Measurements from ENCODE around the gene U2AF1L4. TPM values are rescaled to one million over a fixed set of nuclear protein-coding genes. Genes with fewer than 3 reads are reported as not detected.
"Not testable (repeated sequence)": the region's sequence is repeated elsewhere in the genome, so short reads cannot be mapped to it uniquely, and the experiment has no call there.

U2AF1L4 gene
- total RNA-seq, 2 experiments from 2014 or later: 35.0 to 38.1 TPM

DNA sequence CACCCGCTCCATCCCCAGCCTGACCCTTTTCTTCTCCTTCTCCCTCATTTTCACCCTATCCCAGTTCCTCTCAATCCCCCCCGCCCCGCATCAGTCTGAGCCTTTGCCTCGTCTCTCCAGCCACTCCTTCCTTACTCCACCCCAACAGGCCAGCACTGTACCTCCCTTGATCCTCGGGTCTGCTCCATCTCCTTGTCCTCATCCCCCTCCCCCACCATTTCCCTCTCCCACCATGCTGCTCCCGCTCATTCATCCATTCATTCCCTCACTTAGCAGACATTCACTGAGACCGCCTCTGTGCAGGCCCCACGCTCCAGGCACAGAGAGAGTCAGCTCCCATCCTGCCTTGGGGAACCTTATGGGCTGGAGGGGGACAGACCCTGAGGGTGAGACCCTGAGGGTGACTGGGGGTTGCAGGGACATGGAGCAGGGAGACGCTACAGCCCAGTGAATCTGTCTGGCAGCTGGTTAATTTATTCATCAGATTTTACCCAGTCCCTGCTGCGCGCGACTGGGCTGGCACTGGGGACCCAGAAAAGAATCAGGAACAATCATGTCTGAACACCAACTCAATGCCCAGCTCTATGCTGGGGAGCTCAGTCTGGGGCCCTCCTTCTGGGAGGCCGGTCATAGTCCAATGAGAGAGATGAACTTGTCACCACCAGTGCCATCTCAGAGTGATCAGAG lies 31.0 kb upstream of the U2AF1L4 start:
- DNase-seq: no peak

DNA sequence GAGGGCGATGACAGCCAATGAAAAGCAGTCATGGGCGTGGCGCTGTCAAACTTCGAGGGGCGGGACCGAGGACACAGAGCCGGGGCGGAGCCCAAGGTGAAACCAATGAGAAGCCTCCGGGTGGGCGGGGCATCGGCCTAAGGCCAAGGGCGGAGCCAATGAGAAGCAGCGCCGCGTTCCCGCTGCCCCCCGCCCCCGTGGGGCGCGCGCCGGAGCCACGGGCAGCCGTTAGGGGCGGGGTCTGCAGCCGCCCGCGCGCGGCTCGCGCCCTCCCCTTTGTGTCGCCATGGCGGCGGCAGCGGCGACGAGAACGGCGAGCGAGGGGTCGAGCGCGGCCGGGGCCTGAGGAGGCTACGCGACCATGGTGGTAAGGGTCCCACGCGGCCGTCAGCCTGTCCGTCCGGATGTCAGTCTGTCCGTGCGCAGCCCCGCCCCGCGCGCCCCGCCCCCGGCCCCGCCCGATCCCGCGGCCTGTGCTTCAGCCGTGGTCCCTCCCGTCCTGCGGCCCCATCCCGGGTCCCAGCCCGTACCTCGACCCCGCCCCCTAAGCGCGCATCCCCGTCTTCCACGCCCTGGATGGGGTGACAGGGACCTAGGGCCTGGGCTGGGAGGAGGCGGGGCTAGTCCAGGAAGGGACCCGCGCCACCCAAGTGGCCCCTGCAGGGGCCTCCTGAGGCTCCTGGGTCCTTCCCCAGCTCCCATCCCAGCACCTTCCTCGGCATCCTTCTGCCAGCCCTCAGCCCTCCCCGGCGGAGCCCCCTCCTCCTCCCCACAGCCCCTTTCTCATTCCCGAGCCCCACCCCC lies 30.3 kb upstream of the U2AF1L4 start, which contains the start of gene ARHGAP33:
TSS of gene ARHGAP33 (plus strand) at position 267 of the 804 bp plus-strand sequence. CDS start at position 362, 95 bp downstream.
- Mint-ChIP-seq H3K27me3 (no peaks in the 10 kb centered on the region), H3K4me1 (peaks cover 32% of the 10 kb centered on the region), H3K27ac (peak within 1 kb of the TSS; percentile 80), H3K4me3 (peak within 1 kb of the TSS; percentile 82), H3K9me3 (no peaks in the 10 kb centered on the region), H3K36me3 (ENCODE audit: low read depth) (peaks cover 15% of the 10 kb centered on the region)
- ChIA-PET POLR2A (no interaction called here), CTCF (interaction anchor here (1.1 kb wide), 1 partner anchor 31 kb away, joined by 3 read pairs; no protein-coding TSS in a partner anchor)
- DNase-seq: peak; percentile 100

More for the DNA sequence above, 31.0 kb upstream of the U2AF1L4 start:
- Mint-ChIP-seq H3K36me3 (ENCODE audit: low read depth) (peaks cover 17% of the 10 kb centered on the region), H3K4me1 (peaks cover 31% of the 10 kb centered on the region), H3K27me3 (no peaks in the 10 kb centered on the region), H3K4me3 (peak overlapping the region; percentile 82), H3K27ac (peak overlapping the region; percentile 80), H3K9me3 (no peaks in the 10 kb centered on the region)
- ChIA-PET CTCF (interaction anchor here (1.1 to 1.5 kb wide), 2 partner anchors 28 to 32 kb away, joined by 3 to 4 read pairs; partner anchors contain the start of gene LIN37), POLR2A (no interaction called here)

DNA sequence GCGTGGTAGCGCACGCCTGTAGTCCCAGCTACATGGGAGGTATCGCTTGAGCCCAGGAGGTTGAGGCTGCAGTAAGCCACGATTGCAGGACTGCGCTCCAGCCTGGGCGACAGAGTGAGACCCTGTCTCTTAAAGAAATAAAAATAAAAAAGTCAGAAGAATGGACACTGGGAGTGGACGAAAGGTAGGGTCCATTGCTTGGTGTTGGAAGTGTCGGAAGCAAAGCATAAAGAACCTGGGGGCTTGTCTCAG lies 29.8 kb upstream of the U2AF1L4 start:
- POLR2A ChIA-PET: no interaction called here
- CTCF ChIA-PET: no interaction called here
- Mint-ChIP-seq H3K27me3 (no peaks in the 10 kb centered on the region), H3K4me3 (peak overlapping the region; percentile 71), H3K27ac (peak overlapping the region; percentile 65), H3K4me1 (peaks cover 32% of the 10 kb centered on the region), H3K36me3 (ENCODE audit: low read depth) (peaks cover 16% of the 10 kb centered on the region), H3K9me3 (no peaks in the 10 kb centered on the region)
- no peak for DNase-seq

DNA sequence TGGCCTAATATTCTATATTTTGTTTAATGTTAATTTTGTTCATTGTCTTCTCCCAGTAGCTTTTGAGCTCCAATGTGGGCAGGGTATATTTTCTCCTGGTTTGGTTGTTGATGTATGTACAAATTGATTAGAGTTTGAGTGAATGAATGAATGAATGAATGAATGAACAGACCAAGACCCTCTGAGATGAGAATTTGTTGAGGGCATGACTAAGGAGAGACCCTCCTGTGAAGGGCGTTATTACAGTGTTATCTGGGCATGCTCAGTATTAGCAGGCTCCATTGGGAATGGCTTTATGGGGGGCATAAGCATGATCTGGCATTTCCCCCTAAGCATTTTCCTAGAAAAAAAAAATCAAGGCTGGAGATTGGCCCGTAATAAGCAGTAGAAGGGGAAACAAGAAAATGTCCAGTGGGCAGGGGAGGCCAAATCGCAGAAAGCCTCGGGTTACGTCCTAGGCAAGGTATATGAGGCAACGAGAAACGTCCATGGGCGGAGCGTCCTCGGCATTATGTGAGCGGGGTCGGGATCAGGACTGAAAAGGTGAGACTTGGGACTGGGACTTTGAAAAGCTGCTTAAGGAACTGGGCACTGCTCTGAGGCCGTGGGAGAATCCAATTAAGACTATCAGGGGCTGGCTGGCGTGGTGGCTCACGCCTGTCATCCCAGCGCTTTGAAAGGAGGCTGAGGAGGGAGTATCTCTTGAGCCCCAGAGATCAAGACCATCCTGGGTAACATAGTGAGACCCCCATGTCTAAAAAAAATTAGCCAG lies 29.2 kb upstream of the U2AF1L4 start:
- H3K4me3 Mint-ChIP-seq: peak overlapping the region; percentile 71
- CTCF ChIA-PET: no interaction called here
- H3K27ac Mint-ChIP-seq: no peak overlapping the region
- no peak for DNase-seq
- peaks cover 12% of the 10 kb centered on the region for H3K36me3 Mint-ChIP-seq (ENCODE audit: low read depth)
- POLR2A ChIA-PET: no interaction called here
- no peaks in the 10 kb centered on the region for H3K27me3 Mint-ChIP-seq
- peaks cover 32% of the 10 kb centered on the region for H3K4me1 Mint-ChIP-seq
- H3K9me3 Mint-ChIP-seq: no peaks in the 10 kb centered on the region

DNA sequence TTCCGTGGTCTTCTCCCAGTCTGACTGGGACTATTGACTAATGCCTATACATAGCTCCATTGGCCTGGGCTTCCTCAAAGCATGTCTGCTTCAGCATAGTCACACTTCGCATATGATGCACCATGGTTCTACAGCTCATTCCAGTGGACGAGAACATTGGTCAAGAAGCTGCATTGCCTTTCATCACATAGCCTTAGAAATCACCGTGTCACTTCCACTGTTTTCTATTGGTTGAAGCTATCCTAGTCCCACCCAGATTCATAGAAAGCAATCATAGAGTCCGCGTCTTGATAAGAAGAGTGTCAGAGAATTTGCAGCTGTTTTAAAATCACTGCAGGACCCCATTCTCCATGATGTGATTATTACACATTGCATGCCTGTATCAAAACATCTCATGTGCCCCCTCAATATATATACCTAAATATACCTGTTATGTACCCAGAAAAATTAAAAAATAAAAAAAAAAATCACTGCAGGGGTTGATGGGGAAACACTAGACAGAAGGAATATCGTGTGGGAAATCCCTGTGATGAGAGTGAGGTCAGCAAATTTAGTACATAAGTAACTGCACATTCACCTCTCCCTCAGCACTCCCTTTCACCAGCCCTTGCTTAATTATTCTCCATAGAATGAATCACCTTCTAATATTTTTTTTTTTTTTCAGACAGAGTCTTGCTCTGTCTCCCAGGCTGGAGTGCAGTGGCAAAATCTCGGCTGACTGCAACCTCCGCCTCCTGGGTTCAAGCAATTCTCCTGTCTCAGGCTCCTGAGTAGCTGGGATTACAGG lies 28.0 kb upstream of the U2AF1L4 start:
- Mint-ChIP-seq H3K27ac (no peak overlapping the region), H3K36me3 (ENCODE audit: low read depth) (peaks cover 8% of the 10 kb centered on the region), H3K4me1 (peaks cover 26% of the 10 kb centered on the region), H3K27me3 (no peaks in the 10 kb centered on the region), H3K9me3 (no peaks in the 10 kb centered on the region), H3K4me3 (no peak overlapping the region)
- ChIA-PET POLR2A (no interaction called here), CTCF (interaction anchor here (0.7 to 0.9 kb wide), 3 partner anchors 11 to 36 kb away, joined by 3 read pairs; no protein-coding TSS in a partner anchor)
- no peak for DNase-seq

DNA sequence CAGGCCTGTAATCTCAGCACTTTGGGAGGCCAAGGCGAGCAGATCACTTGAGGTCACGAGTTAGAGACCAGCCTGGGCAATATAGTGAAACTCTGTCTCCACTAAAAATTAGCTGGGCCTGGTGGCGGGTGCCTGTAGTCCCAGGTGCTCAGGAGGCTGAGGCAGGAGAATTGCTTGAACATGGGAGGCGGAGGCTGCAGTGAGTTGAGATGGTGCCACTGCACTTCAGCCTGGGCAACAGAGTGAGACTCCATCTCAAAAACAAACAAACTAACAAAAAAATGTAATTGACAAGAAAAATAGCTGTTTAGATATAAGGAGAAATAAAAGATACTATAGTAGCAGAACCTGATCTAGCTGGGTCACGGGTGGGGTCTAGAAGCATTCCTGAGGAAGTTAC lies 27.1 kb upstream of the U2AF1L4 start:
- POLR2A ChIA-PET, H3K27ac Mint-ChIP-seq, H3K4me3 Mint-ChIP-seq, H3K27me3 Mint-ChIP-seq, H3K9me3 Mint-ChIP-seq, DNase-seq: not testable (repeated sequence)
- peaks cover 10% of the 10 kb centered on the region for H3K36me3 Mint-ChIP-seq (ENCODE audit: low read depth)
- CTCF ChIA-PET: interaction anchor here (0.7 to 0.9 kb wide), 3 partner anchors 10 to 37 kb away, joined by 3 read pairs; no protein-coding TSS in a partner anchor
- peaks cover 26% of the 10 kb centered on the region for H3K4me1 Mint-ChIP-seq

DNA sequence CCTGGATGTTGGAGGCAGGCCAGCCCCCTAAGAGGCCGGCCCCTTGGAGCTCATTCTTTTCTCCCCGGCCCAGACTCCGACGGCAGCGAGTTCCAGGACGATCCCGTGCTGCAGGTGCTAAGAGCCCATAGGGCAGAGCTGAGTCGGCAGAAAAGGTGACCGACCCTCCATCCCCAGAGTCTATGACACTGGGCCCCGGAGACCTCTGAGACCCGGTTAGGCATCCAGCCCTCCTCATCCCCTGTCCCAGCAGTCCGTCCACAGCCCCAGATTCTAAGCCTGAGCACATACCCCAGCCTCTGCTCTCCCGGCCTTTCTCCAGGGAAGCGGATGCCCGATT lies 22.8 kb upstream of the U2AF1L4 start:
- DNase-seq: no peak
- POLR2A ChIA-PET: no interaction called here
- H3K9me3 Mint-ChIP-seq: no peaks in the 10 kb centered on the region
- peaks cover 2% of the 10 kb centered on the region for H3K4me1 Mint-ChIP-seq
- no peaks in the 10 kb centered on the region for H3K27me3 Mint-ChIP-seq
- no peak overlapping the region for H3K27ac Mint-ChIP-seq
- CTCF ChIA-PET: no interaction called here
- H3K4me3 Mint-ChIP-seq: no peak overlapping the region
- H3K36me3 Mint-ChIP-seq (ENCODE audit: low read depth): peaks cover 14% of the 10 kb centered on the region

DNA sequence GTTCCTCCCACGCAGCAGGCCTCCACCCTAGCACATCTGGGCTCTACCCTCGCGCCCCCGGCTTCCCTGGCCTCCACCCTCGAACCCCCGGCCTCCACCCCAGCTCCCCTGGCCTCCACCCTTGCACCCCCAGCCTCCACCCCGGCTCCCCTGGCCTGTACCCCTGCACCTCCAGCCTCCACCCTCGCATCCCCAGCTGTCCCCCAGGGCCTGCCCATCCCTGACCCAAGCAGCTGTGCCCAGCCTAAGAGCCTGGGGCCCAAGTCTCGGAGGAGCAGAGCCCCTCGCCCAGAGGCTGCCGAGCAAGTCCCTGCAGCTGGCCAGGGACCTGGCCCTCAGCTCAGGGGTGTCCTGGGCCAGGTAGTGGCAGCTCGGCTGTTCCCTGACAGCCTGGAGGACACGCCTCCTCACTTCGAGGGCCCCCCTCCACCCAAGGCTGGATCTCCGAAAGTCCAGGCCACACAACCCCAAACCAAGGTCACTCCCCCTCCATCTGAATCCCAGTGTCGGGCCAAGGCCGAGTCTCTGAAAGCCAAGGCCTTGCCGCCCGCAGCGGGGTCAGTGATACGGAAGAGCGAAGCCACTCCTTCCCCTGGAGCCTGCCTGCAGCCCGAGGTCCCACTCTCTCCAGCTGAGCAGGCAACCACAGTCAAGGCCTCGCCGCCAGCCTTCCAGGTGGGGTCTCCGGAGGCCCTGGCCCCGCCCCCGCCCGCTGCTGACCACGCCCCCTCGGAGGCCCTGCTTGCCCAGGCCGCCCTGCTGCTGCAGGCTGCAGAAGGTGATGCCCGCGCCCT lies 22.3 kb upstream of the U2AF1L4 start:
- peaks cover 14% of the 10 kb centered on the region for H3K36me3 Mint-ChIP-seq (ENCODE audit: low read depth)
- H3K4me3 Mint-ChIP-seq: no peak overlapping the region
- POLR2A ChIA-PET: no interaction called here
- H3K27me3 Mint-ChIP-seq: no peaks in the 10 kb centered on the region
- CTCF ChIA-PET: no interaction called here
- H3K9me3 Mint-ChIP-seq: no peaks in the 10 kb centered on the region
- H3K4me1 Mint-ChIP-seq: peaks cover 2% of the 10 kb centered on the region
- H3K27ac Mint-ChIP-seq: no peak overlapping the region
- no peak for DNase-seq

DNA sequence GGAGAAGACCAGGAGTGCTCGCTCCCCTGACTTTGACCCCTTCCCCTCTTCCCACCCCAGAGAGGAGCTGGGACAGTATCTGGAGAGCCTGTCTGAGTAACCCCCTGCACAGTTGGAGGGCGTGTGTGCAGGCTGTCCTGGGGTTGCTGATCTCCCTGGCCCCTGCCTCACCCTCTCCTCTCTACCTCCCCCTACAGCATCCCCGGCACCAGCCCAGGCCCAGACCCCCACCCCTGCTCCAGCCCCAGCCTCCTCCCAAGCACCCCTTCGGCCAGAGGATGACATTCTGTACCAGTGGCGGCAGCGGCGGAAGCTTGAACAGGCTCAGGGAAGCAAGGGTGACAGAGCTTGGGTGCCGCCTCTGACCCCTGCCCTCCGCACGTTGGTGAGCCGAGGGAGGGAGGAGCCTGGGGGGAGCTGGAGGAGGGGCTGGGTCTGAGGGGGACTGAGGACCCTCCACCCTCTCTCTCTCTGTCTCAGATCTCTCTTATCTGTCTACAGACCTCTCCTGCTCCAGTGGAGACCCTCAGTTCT lies 21.4 kb upstream of the U2AF1L4 start:
- no peak overlapping the region for H3K27ac Mint-ChIP-seq
- peaks cover 19% of the 10 kb centered on the region for H3K36me3 Mint-ChIP-seq (ENCODE audit: low read depth)
- CTCF ChIA-PET: no interaction called here

DNA sequence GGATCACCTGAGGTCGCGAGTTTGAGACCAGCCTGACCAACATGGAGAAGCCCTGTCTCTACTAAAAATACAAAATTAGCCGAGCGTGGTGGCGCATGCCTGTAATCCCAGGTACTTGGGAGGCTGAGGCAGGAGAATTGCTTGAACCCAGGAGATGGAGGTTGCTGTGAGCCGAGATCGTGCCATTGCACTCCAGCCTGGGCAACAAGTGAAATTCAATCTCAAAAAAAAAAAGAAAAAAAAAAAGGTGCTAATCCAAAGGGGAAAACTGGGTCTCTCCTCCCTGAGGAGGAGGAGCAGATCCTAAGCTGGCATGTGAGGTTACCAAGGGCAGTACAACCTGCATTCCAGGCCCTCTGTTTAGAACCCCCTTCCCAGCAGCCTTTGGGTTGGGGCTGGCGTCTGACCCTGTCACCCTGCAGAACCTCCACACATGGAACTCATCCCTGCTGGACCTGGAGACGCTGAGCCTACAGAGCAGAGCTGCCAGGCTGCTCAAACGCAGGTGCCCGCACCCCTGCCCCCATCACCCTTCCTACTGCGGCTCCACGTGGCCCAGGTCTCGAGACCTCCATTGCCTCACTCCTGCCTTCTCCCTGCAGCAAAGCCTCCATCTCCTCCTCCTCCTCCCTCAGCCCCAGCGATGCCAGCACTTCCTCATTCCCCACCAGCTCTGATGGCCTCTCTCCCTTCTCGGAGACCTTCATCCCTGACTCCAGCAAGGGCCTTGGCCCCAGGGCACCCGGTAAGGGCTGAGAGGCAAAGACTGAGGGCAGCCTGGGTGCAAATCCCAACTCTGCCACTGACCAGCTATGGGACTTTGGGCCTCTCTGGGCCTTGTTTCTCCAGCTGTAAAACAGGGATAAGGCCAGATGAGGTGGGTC lies 19.5 kb upstream of the U2AF1L4 start:
- ChIA-PET CTCF (interaction anchor here (0.6 to 1.1 kb wide), 4 partner anchors 15 to 200 kb away, joined by 3 to 4 read pairs (median 3); no protein-coding TSS in a partner anchor), POLR2A (interaction anchor here (0.5 kb wide), 1 partner anchor 119 kb away, joined by 3 read pairs; no protein-coding TSS in a partner anchor)
- no peaks in the 10 kb centered on the region for H3K27me3 Mint-ChIP-seq
- H3K27ac Mint-ChIP-seq: no peak overlapping the region
- no peak for DNase-seq
- peaks cover 28% of the 10 kb centered on the region for H3K36me3 Mint-ChIP-seq (ENCODE audit: low read depth)
- no peak overlapping the region for H3K4me3 Mint-ChIP-seq
- peaks cover 5% of the 10 kb centered on the region for H3K4me1 Mint-ChIP-seq
- H3K9me3 Mint-ChIP-seq: no peaks in the 10 kb centered on the region

More for the DNA sequence above, 21.4 kb upstream of the U2AF1L4 start:
- no peaks in the 10 kb centered on the region for H3K27me3 Mint-ChIP-seq
- H3K4me1 Mint-ChIP-seq: peaks cover 2% of the 10 kb centered on the region
- no peak for DNase-seq
- POLR2A ChIA-PET: no interaction called here
- no peak overlapping the region for H3K4me3 Mint-ChIP-seq
- H3K9me3 Mint-ChIP-seq: no peaks in the 10 kb centered on the region

Data from activated CD4-positive, alpha-beta T cell treated with anti-CD3 and anti-CD28 coated beads, Interleukin-2, amount 10 ng/mL, durations not matched to agents 7 days and 5 days (primary cell).